GM18868 (cell line): Measurements from ENCODE around the gene NFIX.

Source experiments
- ATAC-seq: cut with Tn5 transposase; IDR thresholded peaks from one replicate; pipeline ENCODE4 v1.9.1; 2021; ENCODE audit warnings: mild to moderate bottlenecking, moderate library complexity; ENCODE audit not compliant: unreplicated experiment

Gene NFIX

GRCh38 chr19:13006431-13007281 is 11.4 kb downstream of the NFIX start:
- ATAC-seq, result no peak

- ATAC-seq, result no peak
Observed at GRCh38 chr19:13007292-13008045, 12.2 kb downstream of the NFIX start.

GRCh38 chr19:13008926-13009787 is 13.9 kb downstream of the NFIX start:
- ATAC-seq, result no peak

- no peak for ATAC-seq
Observed at GRCh38 chr19:13010038-13010991, 15.0 kb downstream of the NFIX start.

GRCh38 chr19:13010992-13011652 is 15.8 kb downstream of the NFIX start:
- ATAC-seq, result no peak

- ATAC-seq, result no peak
Observed at GRCh38 chr19:13011653-13012389, 16.5 kb downstream of the NFIX start.

- ATAC-seq, result no peak
Observed at GRCh38 chr19:13012390-13012689, 17.1 kb downstream of the NFIX start.

GRCh38 chr19:13012690-13013608 is 17.7 kb downstream of the NFIX start:
- no peak for ATAC-seq

- no peak for ATAC-seq
Observed at GRCh38 chr19:13013649-13014048, 18.4 kb downstream of the NFIX start.

- no peak for ATAC-seq
Observed at GRCh38 chr19:13014101-13014920, 19.0 kb downstream of the NFIX start.

GRCh38 chr19:13014921-13015280 is 19.6 kb downstream of the NFIX start:
- no peak for ATAC-seq

GRCh38 chr19:13015361-13016223 is 20.3 kb downstream of the NFIX start:
- ATAC-seq, result no peak

GRCh38 chr19:13016245-13016627 is 21.0 kb downstream of the NFIX start:
- no peak for ATAC-seq

GRCh38 chr19:13016628-13017305 is 21.5 kb downstream of the NFIX start:
- no peak for ATAC-seq

GRCh38 chr19:13017306-13018034 is 22.2 kb downstream of the NFIX start:
- ATAC-seq, result no peak
